ENCODE results near the gene RNU7-1. TPM values are rescaled to one million over a fixed set of nuclear protein-coding genes. Genes with fewer than 3 reads are reported as not detected.

The RNU7-1 gene
- total and polyA plus RNA-seq, 10 of the 15 experiments (the other 5 are each of a cell fraction or from before 2014, with no cell fraction given) = not detected

DNA sequence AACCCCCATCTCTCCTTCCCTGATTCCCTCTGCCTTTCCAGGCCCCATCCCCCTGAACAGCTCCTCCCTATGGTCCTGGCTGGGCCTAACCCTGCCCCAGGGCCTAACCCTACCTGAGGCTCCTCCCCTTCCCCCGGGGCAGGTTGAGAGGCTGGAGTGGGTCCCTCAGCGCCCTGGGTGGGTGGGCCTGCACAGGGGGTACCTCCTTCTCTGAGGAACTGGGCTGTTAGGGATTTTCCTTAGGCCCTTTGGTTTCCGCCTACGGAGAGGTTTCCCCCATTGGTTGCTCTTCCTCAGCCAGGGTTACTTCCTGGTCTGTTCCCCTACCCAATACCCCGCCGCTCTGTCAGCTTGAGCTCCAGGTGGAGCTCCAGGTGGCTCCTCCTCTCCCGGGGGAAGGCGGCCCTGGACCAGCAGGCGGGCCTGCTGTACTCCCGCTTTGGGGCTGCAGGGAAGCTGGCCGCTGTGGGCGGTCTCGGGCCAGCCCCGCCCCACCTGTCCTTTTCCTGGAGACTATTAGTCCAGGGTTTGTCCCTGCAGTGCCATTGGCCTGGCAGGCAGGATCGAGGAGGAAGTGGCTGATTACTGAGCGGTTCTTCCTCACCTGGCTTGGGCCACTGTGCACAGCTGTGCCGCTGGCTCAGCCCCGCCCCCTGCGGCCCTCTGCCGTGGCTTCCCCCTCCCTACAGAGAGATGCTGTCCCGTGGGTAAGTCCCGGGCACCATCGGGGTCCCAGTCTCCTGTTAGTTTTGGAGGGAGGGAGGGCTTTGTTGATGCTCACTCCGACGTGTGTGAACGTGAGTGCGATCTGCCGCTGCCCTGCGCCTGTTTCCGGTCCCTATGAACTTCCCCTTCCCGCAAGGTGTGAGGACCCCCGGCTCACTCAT is 2.7 kb downstream of the RNU7-1 start (continued):
- TF ChIP-seq, protein P1, sequence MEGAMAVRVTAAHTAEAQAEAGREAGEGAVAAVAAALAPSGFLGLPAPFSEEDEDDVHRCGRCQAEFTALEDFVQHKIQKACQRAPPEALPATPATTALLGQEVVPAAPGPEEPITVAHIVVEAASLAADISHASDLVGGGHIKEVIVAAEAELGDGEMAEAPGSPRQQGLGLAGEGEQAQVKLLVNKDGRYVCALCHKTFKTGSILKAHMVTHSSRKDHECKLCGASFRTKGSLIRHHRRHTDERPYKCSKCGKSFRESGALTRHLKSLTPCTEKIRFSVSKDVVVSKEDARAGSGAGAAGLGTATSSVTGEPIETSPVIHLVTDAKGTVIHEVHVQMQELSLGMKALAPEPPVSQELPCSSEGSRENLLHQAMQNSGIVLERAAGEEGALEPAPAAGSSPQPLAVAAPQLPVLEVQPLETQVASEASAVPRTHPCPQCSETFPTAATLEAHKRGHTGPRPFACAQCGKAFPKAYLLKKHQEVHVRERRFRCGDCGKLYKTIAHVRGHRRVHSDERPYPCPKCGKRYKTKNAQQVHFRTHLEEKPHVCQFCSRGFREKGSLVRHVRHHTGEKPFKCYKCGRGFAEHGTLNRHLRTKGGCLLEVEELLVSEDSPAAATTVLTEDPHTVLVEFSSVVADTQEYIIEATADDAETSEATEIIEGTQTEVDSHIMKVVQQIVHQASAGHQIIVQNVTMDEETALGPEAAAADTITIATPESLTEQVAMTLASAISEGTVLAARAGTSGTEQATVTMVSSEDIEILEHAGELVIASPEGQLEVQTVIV (IDR thresholded peaks at IDR 0.05; ENCODE audit: borderline replicate concordance, partially characterized antibody) = no peak
- no peak for TF ChIP-seq FOXK2 (IDR thresholded peaks at IDR 0.05)
- TF ChIP-seq CREB1 (IDR thresholded peaks at IDR 0.05; ENCODE audit: low read depth) = no peak
- TF ChIP-seq IKZF1 (conservative IDR thresholded peaks at IDR 0.05) = peak; percentile 93
- TF ChIP-seq CBFB (IDR thresholded peaks at IDR 0.05; ENCODE audit: low read depth) = no peak
- no peak for TF ChIP-seq PAX5 (IDR thresholded peaks at IDR 0.05; ENCODE audit: borderline replicate concordance, low read depth, low read length)
- TF ChIP-seq RBBP5 (conservative IDR thresholded peaks at IDR 0.05) = no peak
- 0 out of 2 replicates have a peak, but pooled peaks have one; percentile 62 for TF ChIP-seq TCF3 (IDR thresholded peaks at IDR 0.05; ENCODE audit: borderline replicate concordance, insufficient read depth, low read depth, low read length)
- TF ChIP-seq RAD21 (IDR thresholded peaks at IDR 0.05; ENCODE audit: insufficient read depth, low read depth, low read length) = no peak
- no peak for TF ChIP-seq ZNF274 (IDR thresholded peaks at IDR 0.05; ENCODE audit: insufficient read depth, insufficient read length)
- peak; percentile 16; the same call in 1 of the 2 replicates for TF ChIP-seq HDGF (IDR thresholded peaks at IDR 0.05)
- TF ChIP-seq SIX5 (IDR thresholded peaks at IDR 0.05; ENCODE audit: low read depth, low read length, severe bottlenecking) = no peak
- TF ChIP-seq, protein P2, sequence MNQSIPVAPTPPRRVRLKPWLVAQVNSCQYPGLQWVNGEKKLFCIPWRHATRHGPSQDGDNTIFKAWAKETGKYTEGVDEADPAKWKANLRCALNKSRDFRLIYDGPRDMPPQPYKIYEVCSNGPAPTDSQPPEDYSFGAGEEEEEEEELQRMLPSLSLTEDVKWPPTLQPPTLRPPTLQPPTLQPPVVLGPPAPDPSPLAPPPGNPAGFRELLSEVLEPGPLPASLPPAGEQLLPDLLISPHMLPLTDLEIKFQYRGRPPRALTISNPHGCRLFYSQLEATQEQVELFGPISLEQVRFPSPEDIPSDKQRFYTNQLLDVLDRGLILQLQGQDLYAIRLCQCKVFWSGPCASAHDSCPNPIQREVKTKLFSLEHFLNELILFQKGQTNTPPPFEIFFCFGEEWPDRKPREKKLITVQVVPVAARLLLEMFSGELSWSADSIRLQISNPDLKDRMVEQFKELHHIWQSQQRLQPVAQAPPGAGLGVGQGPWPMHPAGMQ (IDR thresholded peaks at IDR 0.05; ENCODE audit: borderline replicate concordance) = no peak
- TF ChIP-seq PML (IDR thresholded peaks at IDR 0.05; ENCODE audit: low read length) = no peak
- no peak for TF ChIP-seq YBX1 (IDR thresholded peaks at IDR 0.05)
- TF ChIP-seq YY1 (IDR thresholded peaks at IDR 0.05; ENCODE audit: low read depth, low read length) = no peak
- no peak for TF ChIP-seq HDAC2 (IDR thresholded peaks at IDR 0.05)
- TF ChIP-seq, protein P3, sequence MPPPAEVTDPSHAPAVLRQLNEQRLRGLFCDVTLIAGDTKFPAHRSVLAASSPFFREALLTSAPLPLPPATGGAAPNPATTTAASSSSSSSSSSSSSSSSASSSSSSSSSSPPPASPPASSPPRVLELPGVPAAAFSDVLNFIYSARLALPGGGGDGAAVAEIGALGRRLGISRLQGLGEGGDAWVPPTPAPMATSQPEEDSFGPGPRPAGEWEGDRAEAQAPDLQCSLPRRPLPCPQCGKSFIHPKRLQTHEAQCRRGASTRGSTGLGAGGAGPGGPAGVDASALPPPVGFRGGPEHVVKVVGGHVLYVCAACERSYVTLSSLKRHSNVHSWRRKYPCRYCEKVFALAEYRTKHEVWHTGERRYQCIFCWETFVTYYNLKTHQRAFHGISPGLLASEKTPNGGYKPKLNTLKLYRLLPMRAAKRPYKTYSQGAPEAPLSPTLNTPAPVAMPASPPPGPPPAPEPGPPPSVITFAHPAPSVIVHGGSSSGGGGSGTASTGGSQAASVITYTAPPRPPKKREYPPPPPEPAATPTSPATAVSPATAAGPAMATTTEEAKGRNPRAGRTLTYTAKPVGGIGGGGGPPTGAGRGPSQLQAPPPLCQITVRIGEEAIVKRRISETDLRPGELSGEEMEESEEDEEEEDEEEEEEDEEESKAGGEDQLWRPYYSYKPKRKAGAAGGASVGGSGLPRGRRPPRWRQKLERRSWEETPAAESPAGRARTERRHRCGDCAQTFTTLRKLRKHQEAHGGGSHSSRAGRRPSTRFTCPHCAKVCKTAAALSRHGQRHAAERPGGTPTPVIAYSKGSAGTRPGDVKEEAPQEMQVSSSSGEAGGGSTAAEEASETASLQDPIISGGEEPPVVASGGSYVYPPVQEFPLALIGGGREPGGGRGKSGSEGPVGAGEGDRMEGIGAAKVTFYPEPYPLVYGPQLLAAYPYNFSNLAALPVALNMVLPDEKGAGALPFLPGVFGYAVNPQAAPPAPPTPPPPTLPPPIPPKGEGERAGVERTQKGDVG (CRISPR knock-in tag; IDR thresholded peaks at IDR 0.05) = no peak
- TF ChIP-seq BCL11A (IDR thresholded peaks at IDR 0.05; ENCODE audit: low read depth, low read length) = peak; percentile 5; the same call in 1 of the 2 replicates
- TF ChIP-seq NR2F1 (conservative IDR thresholded peaks at IDR 0.05) = no peak; the same call in 1 of the 2 replicates
- TF ChIP-seq ZNF24 (IDR thresholded peaks at IDR 0.05) = no peak
- TF ChIP-seq CEBPB (IDR thresholded peaks at IDR 0.05; ENCODE audit: borderline replicate concordance in 1 of 2, low read depth in 2 of 2, low read length in 2 of 2) = no peak
- TF ChIP-seq JUND (IDR thresholded peaks at IDR 0.05; ENCODE audit: low read depth, low read length) = no peak
- TF ChIP-seq GABPA (IDR thresholded peaks at IDR 0.05; ENCODE audit: low read depth) = no peak
- TF ChIP-seq POLR2A (IDR thresholded peaks at IDR 0.05; ENCODE audit: low read depth, low read length) = peak; percentile 67

All from GM12878 (cell line).